Measurements from ENCODE around the gene ENPEP.

GRCh38 chr4:110458494-110459266 lies 17.3 kb upstream of the ENPEP start:
- TF ChIP-seq CTCF (IDR thresholded peaks at IDR 0.05) (no peak), POLR2A (IDR thresholded peaks at IDR 0.05) (no peak), EP300 (IDR thresholded peaks at IDR 0.05) (no peak)

All from tibial nerve (tissue), 4 donors.